Thyroid gland (tissue), 4 donors: ENCODE results near the gene SETD1A.
"Not testable (repeated sequence)": the region's sequence is repeated elsewhere in the genome, so short reads cannot be mapped to it uniquely, and the experiment has no call there.

Experiments
- CTCF ChIP-seq, 6 experiments: fragments of 200-600 bp in 3 of 6; fragments of 450-650 bp in 3 of 6; sonication (generic) in 3 of 6; IDR thresholded peaks; one replicate each; pipeline ENCODE4 v1.5.1; 2016 to 2019; ENCODE audit warnings: antibody characterized with exemption in 6 of 6, mild to moderate bottlenecking in 2 of 6, inconsistent platforms in 1 of 6, moderate library complexity in 1 of 6
- POLR2A ChIP-seq, 2 donors: fragments of 450-650 bp; IDR thresholded peaks; one replicate each; pipeline ENCODE4 v1.6.1; 2017; ENCODE audit warnings: antibody characterized with exemption in 2 of 2, mild to moderate bottlenecking in 2 of 2, moderate library complexity in 1 of 2

GRCh38 chr16:30939571-30939970 lies 18.0 kb upstream of the SETD1A start:
- not testable (repeated sequence) for TF ChIP-seq CTCF, POLR2A (IDR thresholded peaks at IDR 0.05)
